OCI-LY1 (cell line): Measurements from ENCODE around the gene OTUB1.

Experiments
- EZH2 ChIP-seq: fragments of 200-600 bp; sonication (generic), shearing (Covaris generic); IDR thresholded peaks from 2 replicates; pipeline ENCODE4 v1.8.0; 2017; ENCODE audit warnings: borderline replicate concordance, mixed run types, mild to moderate bottlenecking, antibody characterized with exemption, low read length, moderate library complexity, mixed read lengths
- TF ChIP-seq, protein P1 (sequence below): fragments of 200-600 bp; sonication (generic), shearing (Covaris generic); IDR thresholded peaks from 2 replicates; pipeline ENCODE4 v1.5.1; 2017; ENCODE audit warnings: mild to moderate bottlenecking, antibody characterized with exemption, low read length, moderate library complexity, mixed read lengths

DNA sequence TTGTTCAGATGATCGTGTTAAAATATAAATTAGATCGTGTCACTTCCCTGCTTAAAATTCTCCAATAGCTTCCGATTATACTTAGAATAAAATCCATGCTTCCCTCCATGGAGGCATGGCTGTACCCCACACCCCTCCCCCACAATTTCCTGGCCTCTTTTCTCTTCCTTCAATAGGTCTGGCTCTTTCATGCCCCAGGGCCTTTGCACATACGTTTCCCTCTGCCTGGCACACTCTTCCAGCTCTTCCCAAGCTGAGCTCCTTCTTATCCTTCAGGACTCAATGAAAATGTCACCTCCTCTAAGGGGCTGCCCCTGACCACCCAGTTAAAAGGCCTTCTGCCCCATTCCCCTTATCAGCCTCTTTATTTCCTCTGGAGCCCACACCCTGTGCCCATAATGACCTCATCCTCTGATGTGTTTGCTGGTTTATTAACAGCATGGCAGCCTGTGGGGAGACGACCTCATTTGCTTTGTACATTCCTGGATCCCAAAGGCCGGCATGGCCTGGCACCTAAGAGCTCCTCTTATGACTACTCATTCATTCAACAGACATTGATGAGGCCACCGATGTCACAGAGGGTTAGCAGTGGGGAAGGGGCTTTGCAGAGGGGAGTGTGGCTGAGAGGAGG, 40.5 kb downstream of the OTUB1 start:
- TF ChIP-seq, protein P1, sequence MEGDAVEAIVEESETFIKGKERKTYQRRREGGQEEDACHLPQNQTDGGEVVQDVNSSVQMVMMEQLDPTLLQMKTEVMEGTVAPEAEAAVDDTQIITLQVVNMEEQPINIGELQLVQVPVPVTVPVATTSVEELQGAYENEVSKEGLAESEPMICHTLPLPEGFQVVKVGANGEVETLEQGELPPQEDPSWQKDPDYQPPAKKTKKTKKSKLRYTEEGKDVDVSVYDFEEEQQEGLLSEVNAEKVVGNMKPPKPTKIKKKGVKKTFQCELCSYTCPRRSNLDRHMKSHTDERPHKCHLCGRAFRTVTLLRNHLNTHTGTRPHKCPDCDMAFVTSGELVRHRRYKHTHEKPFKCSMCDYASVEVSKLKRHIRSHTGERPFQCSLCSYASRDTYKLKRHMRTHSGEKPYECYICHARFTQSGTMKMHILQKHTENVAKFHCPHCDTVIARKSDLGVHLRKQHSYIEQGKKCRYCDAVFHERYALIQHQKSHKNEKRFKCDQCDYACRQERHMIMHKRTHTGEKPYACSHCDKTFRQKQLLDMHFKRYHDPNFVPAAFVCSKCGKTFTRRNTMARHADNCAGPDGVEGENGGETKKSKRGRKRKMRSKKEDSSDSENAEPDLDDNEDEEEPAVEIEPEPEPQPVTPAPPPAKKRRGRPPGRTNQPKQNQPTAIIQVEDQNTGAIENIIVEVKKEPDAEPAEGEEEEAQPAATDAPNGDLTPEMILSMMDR = no peak
- no peak for TF ChIP-seq EZH2
